ENCODE results near the gene FATE1. TPM values are rescaled to one million over a fixed set of nuclear protein-coding genes. Genes with fewer than 3 reads are reported as not detected.
A peak's percentile ranks its signal among the peaks of the same experiment; 100 is the strongest.

Gene FATE1
- total and polyA plus RNA-seq, 2 of the 13 experiments (the other 11 are each of a cell fraction or from before 2014, with no cell fraction given): not detected

DNA sequence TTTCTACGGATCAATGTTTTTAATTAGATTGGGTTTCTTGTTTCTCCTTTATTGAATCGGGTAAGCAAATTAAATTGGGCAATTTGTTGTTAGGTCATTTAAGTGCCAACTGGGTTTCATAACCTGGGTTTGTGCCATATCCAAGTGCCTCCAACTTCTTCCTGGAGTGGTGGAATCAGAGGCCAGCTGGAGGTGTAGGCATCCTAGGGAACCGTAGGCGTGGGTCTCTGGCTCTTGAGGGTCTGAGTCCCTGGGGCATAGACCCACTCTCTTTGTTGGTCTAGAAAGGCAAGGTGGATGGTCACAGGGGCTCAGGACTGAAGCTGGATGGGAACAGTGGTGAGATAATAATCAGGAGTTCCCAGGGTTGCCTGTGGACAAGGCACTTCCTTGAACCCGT, 37.0 kb downstream of the FATE1 start:
- Histone ChIP-seq H3K27ac (ENCODE audit: extremely low read length, insufficient read depth, low read length) (no peak overlapping the region), H3K79me2 (ENCODE audit: insufficient read depth, low read length) (no peaks in the 10 kb centered on the region), H3K4me2 (ENCODE audit: low read depth, low read length) (no peak overlapping the region), H3K9me3 (ENCODE audit: low read length) (no peaks in the 10 kb centered on the region), H3K27me3 (ENCODE audit: control insufficient read depth in 1 of 2, insufficient read depth in 2 of 2, low read length in 2 of 2) (no peaks in the 10 kb centered on the region), H4K20me1 (ENCODE audit: insufficient read depth, low read length) (no peaks in the 10 kb centered on the region), H3K9ac (ENCODE audit: insufficient read depth, low read depth, low read length) (no peak overlapping the region), H2AFZ (ENCODE audit: low read length) (no peak overlapping the region), H3K4me1 (ENCODE audit: insufficient read depth, low read length) (no peaks in the 10 kb centered on the region), H3K4me3 (replicated peaks in 1 of 3; ENCODE audit: insufficient read depth in 1 of 3, low read depth in 2 of 3, low read length in 3 of 3) (no peak overlapping the region), H3K36me3 (replicated peaks in 1 of 2; ENCODE audit: control insufficient read depth in 1 of 2, insufficient read depth in 2 of 2, low read length in 2 of 2) (no peaks in the 10 kb centered on the region)
- in situ Hi-C loops (cut with HindIII; ENCODE audit: extremely low pct_ligation_motif_present, low pct_unique_long_range_greater_than_20kb) (no loop called here), intact Hi-C loops (cut with micrococcal nuclease; ENCODE audit: unreplicated experiment) (loop anchor here (1.0 kb wide), 1 partner anchor 883 kb away; no protein-coding TSS in a partner anchor)
- no TSS peak for BruUV-seq (replicated peaks)
- CTCF ChIA-PET (ENCODE audit: low intra/inter-chr PET ratio, low total read pairs): interaction anchor here (1.4 to 1.9 kb wide), 2 partner anchors 880 to 883 kb away, joined by 4 to 11 read pairs; no protein-coding TSS in a partner anchor
- 0% methylated on average over 3 of the region's 5 CpGs for WGBS (ENCODE audit: low lambda C conversion rate)
- FAIRE-seq: no peak
- POLR2A ChIA-PET: no interaction called here
- TF ChIP-seq JUNB (CRISPR knock-in tag; IDR thresholded peaks at IDR 0.05; ENCODE audit: borderline replicate concordance) (no peak), ZNF124 (CRISPR knock-in tag; IDR thresholded peaks at IDR 0.05) (no peak), ZNF180 (CRISPR knock-in tag; IDR thresholded peaks at IDR 0.05; ENCODE audit: borderline replicate concordance, low read depth) (no peak), IKZF1 (IDR thresholded peaks at IDR 0.05) (no peak), NR2F2 (IDR thresholded peaks at IDR 0.05; ENCODE audit: borderline replicate concordance, low read depth) (no peak), ZNF567 (CRISPR knock-in tag; IDR thresholded peaks at IDR 0.05; ENCODE audit: borderline replicate concordance) (no peak), DPF2 (CRISPR knock-in tag; IDR thresholded peaks at IDR 0.05; ENCODE audit: borderline replicate concordance, low read depth) (no peak)
- no peak for ATAC-seq
- DNase-seq (ENCODE audit: low spot score): no peak

DNA sequence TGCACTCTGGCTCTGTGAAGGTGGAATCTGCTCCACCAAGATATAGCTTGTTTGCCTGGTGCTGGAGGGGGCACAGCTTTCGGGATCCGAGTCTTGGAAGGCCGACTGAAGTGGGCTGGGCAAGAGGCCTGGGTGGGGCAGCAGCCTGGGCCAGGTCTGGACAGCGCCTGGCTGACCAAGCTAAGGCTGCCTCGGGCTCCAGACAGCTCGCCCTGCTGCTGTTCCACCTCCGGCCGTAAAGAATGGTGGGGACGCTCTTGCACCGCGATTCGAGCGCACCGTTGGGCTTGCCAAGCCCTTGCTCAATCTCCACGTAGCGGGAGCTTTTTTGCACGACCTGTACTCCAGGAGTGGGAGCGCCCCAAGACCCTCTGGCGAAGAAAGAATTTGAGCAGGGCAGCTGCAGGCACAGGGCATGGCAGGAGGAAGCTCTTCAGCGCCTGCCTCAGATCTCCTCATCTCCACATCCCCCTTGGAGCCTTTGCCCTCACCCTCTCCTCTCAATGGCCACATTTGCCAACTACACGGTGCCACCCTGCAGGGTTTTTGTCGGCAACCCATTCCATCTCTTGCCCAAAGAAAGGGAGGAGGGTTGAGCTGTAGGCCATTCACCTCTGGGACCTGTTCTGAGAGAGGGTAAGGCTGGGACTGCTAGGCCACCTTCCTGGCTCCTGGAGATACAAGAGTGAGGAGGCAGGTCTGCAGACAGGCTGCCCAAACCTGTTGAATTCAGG, 37.6 kb downstream of the FATE1 start:
- ChIA-PET POLR2A (no interaction called here), CTCF (ENCODE audit: low intra/inter-chr PET ratio, low total read pairs) (interaction anchor here (1.4 to 1.9 kb wide), 2 partner anchors 879 to 883 kb away, joined by 4 to 11 read pairs; no protein-coding TSS in a partner anchor)
- Histone ChIP-seq H3K4me2 (ENCODE audit: low read depth, low read length) (no peak overlapping the region), H3K4me3 (replicated peaks in 1 of 3; ENCODE audit: insufficient read depth in 1 of 3, low read depth in 2 of 3, low read length in 3 of 3) (no peak overlapping the region), H3K27me3 (ENCODE audit: control insufficient read depth in 1 of 2, insufficient read depth in 2 of 2, low read length in 2 of 2) (no peaks in the 10 kb centered on the region), H3K36me3 (replicated peaks in 1 of 2; ENCODE audit: control insufficient read depth in 1 of 2, insufficient read depth in 2 of 2, low read length in 2 of 2) (no peaks in the 10 kb centered on the region), H3K4me1 (ENCODE audit: insufficient read depth, low read length) (no peaks in the 10 kb centered on the region), H3K9me3 (ENCODE audit: low read length) (no peaks in the 10 kb centered on the region), H3K27ac (ENCODE audit: extremely low read length, insufficient read depth, low read length) (no peak overlapping the region), H4K20me1 (ENCODE audit: insufficient read depth, low read length) (no peaks in the 10 kb centered on the region), H2AFZ (ENCODE audit: low read length) (no peak overlapping the region), H3K9ac (ENCODE audit: insufficient read depth, low read depth, low read length) (no peak overlapping the region), H3K79me2 (ENCODE audit: insufficient read depth, low read length) (no peaks in the 10 kb centered on the region)
- no CpG with 5 or more reads among the region's 22 CpGs for WGBS (ENCODE audit: low lambda C conversion rate)
- in situ Hi-C loops (cut with HindIII; ENCODE audit: extremely low pct_ligation_motif_present, low pct_unique_long_range_greater_than_20kb): no loop called here
- DNase-seq (ENCODE audit: low spot score) (peak; percentile 13), FAIRE-seq (peak; percentile 49), ATAC-seq (peak; percentile 98)
- BruUV-seq (replicated peaks): no TSS peak
- intact Hi-C loops (cut with micrococcal nuclease; ENCODE audit: unreplicated experiment): loop anchor here (1.0 kb wide), 1 partner anchor 883 kb away; no protein-coding TSS in a partner anchor
- TF ChIP-seq, protein P1, sequence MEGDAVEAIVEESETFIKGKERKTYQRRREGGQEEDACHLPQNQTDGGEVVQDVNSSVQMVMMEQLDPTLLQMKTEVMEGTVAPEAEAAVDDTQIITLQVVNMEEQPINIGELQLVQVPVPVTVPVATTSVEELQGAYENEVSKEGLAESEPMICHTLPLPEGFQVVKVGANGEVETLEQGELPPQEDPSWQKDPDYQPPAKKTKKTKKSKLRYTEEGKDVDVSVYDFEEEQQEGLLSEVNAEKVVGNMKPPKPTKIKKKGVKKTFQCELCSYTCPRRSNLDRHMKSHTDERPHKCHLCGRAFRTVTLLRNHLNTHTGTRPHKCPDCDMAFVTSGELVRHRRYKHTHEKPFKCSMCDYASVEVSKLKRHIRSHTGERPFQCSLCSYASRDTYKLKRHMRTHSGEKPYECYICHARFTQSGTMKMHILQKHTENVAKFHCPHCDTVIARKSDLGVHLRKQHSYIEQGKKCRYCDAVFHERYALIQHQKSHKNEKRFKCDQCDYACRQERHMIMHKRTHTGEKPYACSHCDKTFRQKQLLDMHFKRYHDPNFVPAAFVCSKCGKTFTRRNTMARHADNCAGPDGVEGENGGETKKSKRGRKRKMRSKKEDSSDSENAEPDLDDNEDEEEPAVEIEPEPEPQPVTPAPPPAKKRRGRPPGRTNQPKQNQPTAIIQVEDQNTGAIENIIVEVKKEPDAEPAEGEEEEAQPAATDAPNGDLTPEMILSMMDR (CRISPR knock-in tag; IDR thresholded peaks at IDR 0.05): peak; percentile 85
- TF ChIP-seq, protein P2, sequence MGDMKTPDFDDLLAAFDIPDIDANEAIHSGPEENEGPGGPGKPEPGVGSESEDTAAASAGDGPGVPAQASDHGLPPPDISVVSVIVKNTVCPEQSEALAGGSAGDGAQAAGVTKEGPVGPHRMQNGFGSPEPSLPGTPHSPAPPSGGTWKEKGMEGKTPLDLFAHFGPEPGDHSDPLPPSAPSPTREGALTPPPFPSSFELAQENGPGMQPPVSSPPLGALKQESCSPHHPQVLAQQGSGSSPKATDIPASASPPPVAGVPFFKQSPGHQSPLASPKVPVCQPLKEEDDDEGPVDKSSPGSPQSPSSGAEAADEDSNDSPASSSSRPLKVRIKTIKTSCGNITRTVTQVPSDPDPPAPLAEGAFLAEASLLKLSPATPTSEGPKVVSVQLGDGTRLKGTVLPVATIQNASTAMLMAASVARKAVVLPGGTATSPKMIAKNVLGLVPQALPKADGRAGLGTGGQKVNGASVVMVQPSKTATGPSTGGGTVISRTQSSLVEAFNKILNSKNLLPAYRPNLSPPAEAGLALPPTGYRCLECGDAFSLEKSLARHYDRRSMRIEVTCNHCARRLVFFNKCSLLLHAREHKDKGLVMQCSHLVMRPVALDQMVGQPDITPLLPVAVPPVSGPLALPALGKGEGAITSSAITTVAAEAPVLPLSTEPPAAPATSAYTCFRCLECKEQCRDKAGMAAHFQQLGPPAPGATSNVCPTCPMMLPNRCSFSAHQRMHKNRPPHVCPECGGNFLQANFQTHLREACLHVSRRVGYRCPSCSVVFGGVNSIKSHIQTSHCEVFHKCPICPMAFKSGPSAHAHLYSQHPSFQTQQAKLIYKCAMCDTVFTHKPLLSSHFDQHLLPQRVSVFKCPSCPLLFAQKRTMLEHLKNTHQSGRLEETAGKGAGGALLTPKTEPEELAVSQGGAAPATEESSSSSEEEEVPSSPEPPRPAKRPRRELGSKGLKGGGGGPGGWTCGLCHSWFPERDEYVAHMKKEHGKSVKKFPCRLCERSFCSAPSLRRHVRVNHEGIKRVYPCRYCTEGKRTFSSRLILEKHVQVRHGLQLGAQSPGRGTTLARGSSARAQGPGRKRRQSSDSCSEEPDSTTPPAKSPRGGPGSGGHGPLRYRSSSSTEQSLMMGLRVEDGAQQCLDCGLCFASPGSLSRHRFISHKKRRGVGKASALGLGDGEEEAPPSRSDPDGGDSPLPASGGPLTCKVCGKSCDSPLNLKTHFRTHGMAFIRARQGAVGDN (CRISPR knock-in tag; IDR thresholded peaks at IDR 0.05): no peak
- TF ChIP-seq RAD21 (CRISPR knock-in tag; IDR thresholded peaks at IDR 0.05) (peak; percentile 70), U2AF2 (IDR thresholded peaks at IDR 0.05; ENCODE audit: low read depth, low read length) (no peak), MED13 (CRISPR knock-in tag; IDR thresholded peaks at IDR 0.05) (no peak), CEBPB (IDR thresholded peaks at IDR 0.05; ENCODE audit: borderline replicate concordance, low read depth, low read length) (peak; percentile 32; the same call in 1 of the 2 replicates)
